LHCN-M2 (cell line): ENCODE measurements around the gene PALM. TPM values are rescaled to one million over a fixed set of nuclear protein-coding genes. Genes with fewer than 3 reads are reported as not detected.
A peak's percentile ranks its signal among the peaks of the same experiment; 100 is the strongest.
"Not testable (repeated sequence)": the region's sequence is repeated elsewhere in the genome, so short reads cannot be mapped to it uniquely, and the experiment has no call there.

Source experiments
- DNase-seq: peaks from one replicate; pipeline ENCODE4 v3.0.0-alpha.2; 2012; ENCODE audit warnings: low read depth
- total RNA-seq: library from RNA; depleted of rRNA; stranded (reverse); fragments of >200 nt; gene quantifications from 2 replicates; pipeline ENCODE4 v1.2.3, GENCODE V29; 2014

The PALM gene
- total RNA-seq, 1 experiment from 2014 or later, result 2.3 TPM

DNA sequence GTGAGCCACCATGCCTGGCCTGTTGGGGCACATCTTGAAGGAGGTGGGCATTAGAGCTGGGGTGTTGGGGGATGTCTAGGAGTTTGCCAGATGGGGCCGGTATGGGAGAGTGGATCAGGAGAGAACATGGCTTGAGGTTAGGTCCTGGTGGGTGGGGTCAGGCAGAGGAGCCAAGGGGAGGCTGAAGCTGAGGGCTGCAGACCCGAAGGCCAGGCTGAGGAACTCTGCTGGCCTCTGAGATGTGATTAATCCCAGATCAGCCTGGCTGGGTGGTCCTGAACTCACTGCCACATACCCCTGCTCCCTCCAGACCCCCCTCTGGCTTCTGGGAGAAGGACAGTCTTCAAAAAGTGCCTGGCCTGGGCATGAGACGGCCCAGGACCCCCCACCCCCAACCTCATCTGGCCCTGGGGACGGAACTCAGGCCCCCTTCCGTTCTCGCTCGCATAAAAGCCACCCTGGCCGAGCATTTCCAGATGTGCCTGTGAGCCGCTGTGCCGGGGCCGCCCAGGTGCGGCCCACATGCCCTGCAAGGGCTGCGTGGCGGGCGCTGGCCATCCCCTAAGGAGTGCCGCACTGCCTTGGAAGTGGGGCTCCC is 29.8 kb upstream of the PALM start:
- DNase-seq, result no peak

DNA sequence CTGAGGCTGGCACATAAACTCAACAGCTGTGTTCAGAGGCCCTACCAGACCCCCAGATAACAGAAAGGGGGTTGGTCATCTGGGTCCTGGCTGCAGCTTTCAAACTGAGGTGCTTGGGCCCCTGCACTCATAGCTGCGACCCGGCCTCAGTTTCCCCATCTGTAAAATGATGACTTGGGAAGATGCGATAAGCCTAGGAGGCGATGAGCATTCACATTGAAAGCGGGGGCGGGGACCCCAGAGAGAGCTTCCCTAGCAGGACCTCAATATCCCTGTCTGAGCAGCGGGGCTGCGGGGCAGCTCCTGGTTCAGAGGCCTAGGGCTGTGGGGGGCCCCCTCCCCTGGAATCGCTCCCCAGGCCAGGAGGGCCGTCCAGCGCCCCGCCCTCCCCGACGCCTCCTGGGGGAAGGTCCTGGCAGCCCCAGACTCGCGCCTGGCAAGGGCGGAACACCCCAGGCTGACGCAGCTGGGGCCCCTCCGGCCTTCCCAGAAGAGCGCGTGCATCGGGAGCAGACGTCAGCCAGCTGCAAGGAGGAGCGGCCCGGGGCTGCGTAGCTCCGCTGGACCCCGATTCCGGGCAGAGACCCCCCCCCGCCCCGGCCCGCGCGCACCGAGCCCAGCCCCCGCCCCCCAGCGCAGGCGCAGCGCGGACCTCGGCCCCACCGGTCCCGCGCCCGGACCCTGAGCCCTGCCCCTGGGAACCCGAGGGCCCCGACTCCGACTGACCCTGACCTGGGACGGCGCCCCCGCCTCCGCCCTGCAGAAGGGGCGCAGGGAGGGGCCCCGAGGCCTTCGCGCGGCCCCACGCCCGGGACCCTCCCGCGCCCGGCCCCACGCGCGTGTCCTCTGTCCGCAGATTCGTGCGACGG is 29.1 kb upstream of the PALM start:
- no peak for DNase-seq

GRCh38 chr19:680287-681028 is 28.3 kb upstream of the PALM start:
- peak; percentile 94 for DNase-seq

- no peak for DNase-seq
These were observed 27.4 kb upstream of the PALM start for GRCh38 chr19:681029-682019.

- no peak for DNase-seq
These were observed 25.9 kb upstream of the PALM start for GRCh38 chr19:682678-683320.

DNA sequence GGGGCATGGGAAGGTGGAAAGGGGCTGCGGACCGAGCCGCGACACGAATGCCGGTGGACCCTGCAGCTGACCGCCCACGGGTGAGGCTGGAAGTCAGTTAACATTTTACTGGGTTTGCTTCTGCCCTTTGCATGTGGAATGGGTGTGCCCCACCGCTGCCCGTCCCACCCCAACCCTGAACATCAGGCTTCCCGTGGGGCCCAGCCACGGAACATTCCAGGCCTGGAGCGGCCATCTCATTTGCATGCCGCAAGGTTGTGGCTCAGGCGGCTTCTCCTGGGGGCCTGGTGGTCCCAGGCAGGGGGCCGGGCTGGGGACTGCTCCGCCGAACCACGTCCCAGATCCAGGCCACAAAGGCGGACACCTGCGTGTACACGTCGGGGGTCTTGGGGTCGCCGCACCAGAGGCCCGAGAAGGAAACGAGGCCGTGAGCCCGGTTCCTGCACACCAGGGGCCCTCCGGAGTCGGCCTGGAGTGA is 23.2 kb upstream of the PALM start:
- no peak for DNase-seq

- no peak for DNase-seq
These were observed 22.0 kb upstream of the PALM start for GRCh38 chr19:686589-687297.

- DNase-seq, result no peak
These were observed 21.1 kb upstream of the PALM start for GRCh38 chr19:687569-688166.

DNA sequence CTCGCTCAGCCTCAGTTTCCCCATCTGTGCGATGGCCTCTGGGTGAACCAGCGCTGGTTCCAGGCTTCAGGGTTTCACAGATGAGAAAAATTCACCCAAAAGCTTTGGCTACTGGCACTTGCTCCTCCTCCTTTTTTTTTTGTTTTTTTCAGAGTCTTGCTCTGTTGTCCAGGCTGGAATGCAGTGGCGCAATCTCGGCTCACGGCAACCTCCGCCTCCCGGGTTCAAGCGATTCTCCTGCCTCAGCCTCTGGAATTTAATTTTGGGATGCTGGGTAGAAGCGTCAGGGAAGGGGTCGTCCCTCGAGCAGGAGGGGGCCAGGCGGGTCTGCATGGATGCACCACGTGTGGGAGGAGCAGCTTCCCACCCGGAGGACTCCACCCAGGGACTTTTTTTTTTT is 20.5 kb upstream of the PALM start:
- no peak for DNase-seq

- DNase-seq, result no peak
These were observed 19.7 kb upstream of the PALM start for GRCh38 chr19:688992-689391.

- DNase-seq, result no peak
These were observed 18.5 kb upstream of the PALM start for GRCh38 chr19:690203-690602.

DNA sequence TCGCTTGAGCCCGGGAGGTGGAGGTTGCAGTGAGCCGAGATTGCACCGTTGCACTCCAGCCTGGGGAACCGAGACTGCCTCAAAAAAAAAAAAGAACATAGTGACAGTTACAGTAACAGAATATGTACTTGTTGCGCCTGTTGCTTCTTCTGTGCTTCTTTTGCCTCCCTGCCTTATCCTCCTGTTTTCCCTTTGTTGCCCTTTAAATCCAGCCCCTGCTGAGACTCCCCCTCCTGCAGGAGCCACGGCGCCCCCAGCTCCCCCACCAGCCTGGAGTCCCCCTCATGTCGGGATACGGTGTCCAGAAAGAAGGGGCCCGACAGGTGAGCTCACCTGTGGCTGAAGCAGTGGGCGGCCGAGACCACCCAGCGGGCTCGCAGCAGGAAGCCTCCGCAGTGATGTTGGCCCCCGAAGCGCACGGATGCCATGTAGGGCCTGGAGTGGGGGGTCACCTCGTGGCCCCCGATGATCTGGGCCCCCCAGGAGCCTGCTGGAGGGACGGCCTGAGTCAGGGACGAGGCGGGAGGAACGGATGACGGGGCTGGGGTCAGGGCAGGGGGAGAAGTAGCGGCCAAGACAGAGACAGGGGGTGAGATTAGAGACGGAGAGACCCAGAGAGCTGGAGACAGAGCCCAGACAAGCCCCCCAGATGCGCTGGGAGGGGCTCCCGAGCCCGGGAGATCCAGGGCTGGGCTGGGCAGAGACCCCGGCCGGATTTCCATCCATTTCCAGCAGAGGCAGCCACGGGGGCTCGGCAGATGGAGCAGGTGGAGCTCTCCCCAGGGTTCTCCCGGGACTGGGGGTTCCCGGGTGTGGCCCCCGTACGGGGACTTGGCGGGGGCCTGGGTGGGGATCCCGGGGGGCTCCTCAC is 14.0 kb upstream of the PALM start:
- no peak for DNase-seq

DNA sequence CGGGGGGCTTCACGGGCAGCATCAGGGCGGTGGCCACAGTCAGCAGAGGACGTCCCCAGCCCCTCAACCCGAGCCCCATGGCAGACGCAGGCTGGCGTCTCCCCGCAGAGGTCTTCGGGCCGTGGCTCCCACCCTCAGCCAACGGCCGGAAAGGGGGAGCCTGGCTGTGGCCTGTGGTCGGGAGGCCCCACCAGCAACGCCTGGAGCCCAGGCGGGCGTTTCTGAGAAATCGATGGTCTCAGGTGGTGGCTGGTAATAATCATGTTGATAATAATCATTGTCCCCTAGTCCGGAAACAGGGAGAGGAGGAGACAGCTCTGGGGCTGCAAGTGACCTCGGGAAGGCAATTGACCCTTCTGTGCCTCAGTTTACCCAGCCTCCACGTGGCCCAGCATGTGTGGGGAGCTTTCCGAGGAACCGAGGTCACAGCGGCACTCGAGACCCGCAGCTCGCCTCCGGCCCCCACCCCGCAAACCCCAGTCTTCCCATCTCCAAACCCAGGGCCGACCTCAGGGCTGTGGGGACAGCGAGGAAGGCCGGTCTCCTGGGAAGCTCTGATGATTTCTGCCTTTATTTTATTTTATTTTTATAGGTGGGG is 13.3 kb upstream of the PALM start, which contains the start of gene PRSS57:
PRSS57 (minus strand) TSS at position 101 of the 598 bp plus-strand sequence; CDS start at position 79, 22 bp downstream.
- DNase-seq, result no peak

DNA sequence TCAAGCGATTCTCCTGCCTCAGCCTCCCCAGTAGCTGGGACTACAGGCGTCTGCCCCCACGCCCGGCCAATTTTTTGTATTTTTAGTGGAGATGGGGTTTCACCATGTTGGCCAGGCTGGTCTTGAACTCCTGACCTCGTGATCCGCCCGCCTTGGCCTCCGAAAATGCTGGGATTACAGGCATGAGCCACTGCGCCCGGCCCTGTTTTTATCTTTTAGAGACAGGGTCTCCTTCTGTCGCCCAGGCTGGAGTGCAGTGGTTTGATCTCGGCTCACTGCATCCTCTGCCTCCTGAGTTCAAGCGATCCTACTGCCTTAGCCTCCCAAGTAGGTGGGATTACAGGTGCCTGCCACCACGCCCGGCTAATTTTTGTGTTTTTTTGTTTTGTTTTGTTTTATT is 10.2 kb upstream of the PALM start:
- not testable (repeated sequence) for DNase-seq

- DNase-seq, result not testable (repeated sequence)
These were observed 8.8 kb upstream of the PALM start for GRCh38 chr19:699885-700284.

- not testable (repeated sequence) for DNase-seq
These were observed 5.9 kb upstream of the PALM start for GRCh38 chr19:702847-703246.

DNA sequence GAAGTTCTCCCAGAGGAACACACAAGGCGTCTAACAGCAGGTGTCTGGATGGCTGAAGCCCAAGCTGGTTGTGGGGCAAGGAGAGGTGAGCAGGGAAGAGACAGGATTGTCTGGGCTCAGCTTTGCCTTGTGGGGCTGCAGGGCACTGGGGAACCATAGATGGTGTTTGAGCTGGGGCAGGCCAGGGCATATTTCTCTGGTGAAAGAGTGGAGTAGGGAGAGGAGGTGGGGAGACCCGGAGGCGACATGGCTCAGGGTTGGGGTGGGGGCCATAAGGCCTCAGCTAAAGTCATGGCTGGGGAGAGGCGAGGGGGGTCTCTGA is 5.4 kb upstream of the PALM start:
- no peak for DNase-seq
